Central memory CD4-positive, alpha-beta T cell (primary cell): ENCODE results near the gene BCL2L11.
"Not testable (repeated sequence)": the region's sequence is repeated elsewhere in the genome, so short reads cannot be mapped to it uniquely, and the experiment has no call there.

Source experiments
- DNase-seq: peaks from one replicate; pipeline ENCODE4 v3.0.0; 2022
- total RNA-seq, 3 experiments: gene quantifications; one replicate each; lab custom pipeline; 2026; lab: John Stamatoyannopoulos, UW

The BCL2L11 gene
- 34.7 to 65.0 (median 37.0) reads per million in 3 experiments for total RNA-seq

GRCh38 chr2:111120253-111121027, at the start of gene BCL2L11:
BCL2L11 (plus strand) TSS chr2:111120914; CDS start chr2:111123746, 2,832 bp downstream.
- DNase-seq = peak; percentile 86

GRCh38 chr2:111071600-111072171, 49.0 kb upstream of the BCL2L11 start:
- no peak for DNase-seq

GRCh38 chr2:111072220-111072871, 48.4 kb upstream of the BCL2L11 start:
- DNase-seq = no peak

GRCh38 chr2:111082659-111083058, 38.1 kb upstream of the BCL2L11 start:
- not testable (repeated sequence) for DNase-seq

- DNase-seq = no peak
Measured at GRCh38 chr2:111091811-111092211, 28.9 kb upstream of the BCL2L11 start.

- DNase-seq = no peak
Measured at GRCh38 chr2:111094691-111095090, 26.0 kb upstream of the BCL2L11 start.

GRCh38 chr2:111095434-111095833, 25.3 kb upstream of the BCL2L11 start:
- DNase-seq = no peak

GRCh38 chr2:111099402-111099801, 21.3 kb upstream of the BCL2L11 start:
- DNase-seq = no peak

GRCh38 chr2:111100087-111100764, 20.5 kb upstream of the BCL2L11 start:
- no peak for DNase-seq

GRCh38 chr2:111100765-111101162, 19.9 kb upstream of the BCL2L11 start:
- no peak for DNase-seq

GRCh38 chr2:111101592-111101991, 19.1 kb upstream of the BCL2L11 start:
- no peak for DNase-seq

- no peak for DNase-seq
Measured at GRCh38 chr2:111102216-111102615, 18.5 kb upstream of the BCL2L11 start.

GRCh38 chr2:111105926-111106325, 14.8 kb upstream of the BCL2L11 start:
- DNase-seq = no peak

- no peak for DNase-seq
Measured at GRCh38 chr2:111106706-111107105, 14.0 kb upstream of the BCL2L11 start.

GRCh38 chr2:111108745-111109271, 11.9 kb upstream of the BCL2L11 start:
- DNase-seq = no peak

- no peak for DNase-seq
Measured at GRCh38 chr2:111111101-111111755, 9.5 kb upstream of the BCL2L11 start.

- DNase-seq = no peak
Measured at GRCh38 chr2:111113838-111114237, 6.9 kb upstream of the BCL2L11 start.

GRCh38 chr2:111116011-111116746, 4.5 kb upstream of the BCL2L11 start:
- no peak for DNase-seq

- peak; percentile 63 for DNase-seq
Measured at GRCh38 chr2:111116843-111117597, 3.7 kb upstream of the BCL2L11 start.

GRCh38 chr2:111117598-111118480, 2.9 kb upstream of the BCL2L11 start:
- DNase-seq = peak; percentile 7
